DOHH2 (cell line): ENCODE measurements around the gene SLC25A28.

Experiments used
- EZH2phosphoT487 ChIP-seq: fragments of 200-600 bp; sonication (generic); IDR thresholded peaks from 2 replicates; pipeline ENCODE4 v1.6.1; 2017; ENCODE audit warnings: borderline replicate concordance, mild to moderate bottlenecking, antibody characterized with exemption, low read length, moderate library complexity, mixed read lengths
- TF ChIP-seq, protein P1 (sequence below): fragments of 200-600 bp; sonication (generic); IDR thresholded peaks from one replicate; pipeline ENCODE4 v1.5.1; 2014; ENCODE audit warnings: antibody characterized with exemption, mild to moderate bottlenecking, low read depth, low read length; ENCODE audit not compliant: poor library complexity, severe bottlenecking

DNA sequence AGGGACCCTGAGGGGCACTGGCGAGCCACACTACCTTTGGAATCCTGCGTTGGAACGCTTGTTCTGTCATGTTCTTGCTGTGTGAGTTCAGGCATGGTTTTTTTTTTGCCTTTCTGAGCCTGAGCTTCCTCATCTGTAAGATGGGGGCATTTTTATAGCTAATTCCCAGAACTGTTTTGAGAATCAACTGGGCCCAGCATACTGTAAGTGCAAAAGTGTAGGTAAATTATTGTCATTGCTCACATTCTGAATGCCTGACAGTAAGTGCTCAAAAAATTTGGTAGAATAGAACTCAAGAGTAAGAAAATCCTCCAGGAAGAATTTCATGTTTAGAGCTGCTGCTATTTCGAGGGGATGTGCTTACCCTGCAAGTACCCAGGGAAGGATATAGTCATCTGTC, 22.2 kb downstream of the SLC25A28 start:
- TF ChIP-seq, protein P1, sequence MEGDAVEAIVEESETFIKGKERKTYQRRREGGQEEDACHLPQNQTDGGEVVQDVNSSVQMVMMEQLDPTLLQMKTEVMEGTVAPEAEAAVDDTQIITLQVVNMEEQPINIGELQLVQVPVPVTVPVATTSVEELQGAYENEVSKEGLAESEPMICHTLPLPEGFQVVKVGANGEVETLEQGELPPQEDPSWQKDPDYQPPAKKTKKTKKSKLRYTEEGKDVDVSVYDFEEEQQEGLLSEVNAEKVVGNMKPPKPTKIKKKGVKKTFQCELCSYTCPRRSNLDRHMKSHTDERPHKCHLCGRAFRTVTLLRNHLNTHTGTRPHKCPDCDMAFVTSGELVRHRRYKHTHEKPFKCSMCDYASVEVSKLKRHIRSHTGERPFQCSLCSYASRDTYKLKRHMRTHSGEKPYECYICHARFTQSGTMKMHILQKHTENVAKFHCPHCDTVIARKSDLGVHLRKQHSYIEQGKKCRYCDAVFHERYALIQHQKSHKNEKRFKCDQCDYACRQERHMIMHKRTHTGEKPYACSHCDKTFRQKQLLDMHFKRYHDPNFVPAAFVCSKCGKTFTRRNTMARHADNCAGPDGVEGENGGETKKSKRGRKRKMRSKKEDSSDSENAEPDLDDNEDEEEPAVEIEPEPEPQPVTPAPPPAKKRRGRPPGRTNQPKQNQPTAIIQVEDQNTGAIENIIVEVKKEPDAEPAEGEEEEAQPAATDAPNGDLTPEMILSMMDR: no peak
- TF ChIP-seq EZH2phosphoT487: no peak
